GM12801 (cell line): ENCODE data around the gene ANTKMT.

Experiments used
- CTCF ChIP-seq: IDR thresholded peaks from one replicate; pipeline ENCODE4 v1.5.1; 2011; ENCODE audit warnings: control low read depth; ENCODE audit not compliant: insufficient read length; ENCODE audit errors: extremely low read depth

Gene ANTKMT

GRCh38 chr16:717450-718245 lies 3.3 kb upstream of the ANTKMT start:
- TF ChIP-seq CTCF = no peak

GRCh38 chr16:718389-718788 lies 2.6 kb upstream of the ANTKMT start:
- no peak for TF ChIP-seq CTCF

GRCh38 chr16:718922-719321 lies 2.0 kb upstream of the ANTKMT start:
- no peak for TF ChIP-seq CTCF

GRCh38 chr16:719815-720446 lies 1.0 kb upstream of the ANTKMT start:
- TF ChIP-seq CTCF = no peak

GRCh38 chr16:720447-720989 lies 428 bp upstream of the ANTKMT start:
- TF ChIP-seq CTCF = no peak

- no peak for TF ChIP-seq CTCF
These were observed 1.0 kb downstream of the ANTKMT start for GRCh38 chr16:721765-722540.

- TF ChIP-seq CTCF = no peak
These were observed 2.1 kb downstream of the ANTKMT start for GRCh38 chr16:722835-723633.
